ENCODE results near the gene SRC. TPM values are rescaled to one million over a fixed set of nuclear protein-coding genes. Genes with fewer than 3 reads are reported as not detected.

The SRC gene
- polyA plus RNA-seq, 1 donor (not counting 4 experiments of a cell fraction or from before 2014, with no cell fraction given) = 22.8 TPM

- no peaks in the 10 kb centered on the region for H3K27me3 ChIP-seq (ENCODE audit: control insufficient read depth, extremely low read depth, insufficient read depth, low read length)
- H3K4me3 ChIP-seq (ENCODE audit: control insufficient read depth in 2 of 3, extremely low read depth in 1 of 3, insufficient read depth in 2 of 3, low read depth in 1 of 3, low read length in 3 of 3) = no peak overlapping the region
- no peaks in the 10 kb centered on the region for H3K79me2 ChIP-seq (ENCODE audit: control insufficient read depth, insufficient read depth, low read length)
- no peaks in the 10 kb centered on the region for H3K9me1 ChIP-seq (ENCODE audit: control insufficient read depth, extremely low read depth, insufficient read depth, low read length)
- DNase-seq (ENCODE audit: low read depth, low spot score) (no peak), FAIRE-seq (no peak)
- TF ChIP-seq CTCF (optimal IDR thresholded peaks at IDR 0.05 in 1 of 3, IDR thresholded peaks at IDR 0.05 in 1 of 3, conservative IDR thresholded peaks at IDR 0.05 in 1 of 3; ENCODE audit: extremely low read depth in 1 of 3, insufficient read depth in 2 of 3, low read length in 3 of 3) (no peak), EZH2 (IDR thresholded peaks at IDR 0.05; ENCODE audit: low read length) (no peak)
- H3K9ac ChIP-seq (ENCODE audit: control insufficient read depth, extremely low read depth, insufficient read depth, low read length) = no peak overlapping the region
- H3K36me3 ChIP-seq (ENCODE audit: control insufficient read depth in 2 of 2, extremely low read depth in 1 of 2, insufficient read depth in 2 of 2, low read length in 2 of 2) = no peaks in the 10 kb centered on the region
- no peak overlapping the region for H3K27ac ChIP-seq (ENCODE audit: control insufficient read depth, insufficient read depth, low read length)
- H3K9me3 ChIP-seq (ENCODE audit: control insufficient read depth, low read depth, low read length) = no peaks in the 10 kb centered on the region
- dilution Hi-C loops (cut with MboI; ENCODE audit: extremely low pct_ligation_motif_present, low sequenced_read_pairs) = no loop called here
- no peaks in the 10 kb centered on the region for H4K20me1 ChIP-seq (ENCODE audit: control insufficient read depth, extremely low read depth, insufficient read depth, low read length)
- no peak overlapping the region for H3K4me2 ChIP-seq (ENCODE audit: control insufficient read depth, extremely low read depth, insufficient read depth, low read depth, low read length)
- no peak overlapping the region for H2AFZ ChIP-seq (ENCODE audit: control insufficient read depth, low read length)
- H3K4me1 ChIP-seq (ENCODE audit: control insufficient read depth, extremely low read depth, insufficient read depth, low read length) = peaks cover 17% of the 10 kb centered on the region
These were observed 16.3 kb upstream of the SRC start for GRCh38 chr20:37329481-37330165.

- no peak for TF ChIP-seq EZH2 (IDR thresholded peaks at IDR 0.05; ENCODE audit: low read length)
- Histone ChIP-seq H3K27me3 (ENCODE audit: control insufficient read depth, extremely low read depth, insufficient read depth, low read length) (no peaks in the 10 kb centered on the region), H3K4me2 (ENCODE audit: control insufficient read depth, extremely low read depth, insufficient read depth, low read depth, low read length) (no peak overlapping the region), H3K9ac (ENCODE audit: control insufficient read depth, extremely low read depth, insufficient read depth, low read length) (no peak overlapping the region), H2AFZ (ENCODE audit: control insufficient read depth, low read length) (no peak overlapping the region), H3K27ac (ENCODE audit: control insufficient read depth, insufficient read depth, low read length) (no peak overlapping the region), H3K4me1 (ENCODE audit: control insufficient read depth, extremely low read depth, insufficient read depth, low read length) (peaks cover 17% of the 10 kb centered on the region), H3K4me3 (ENCODE audit: control insufficient read depth in 2 of 3, extremely low read depth in 1 of 3, insufficient read depth in 2 of 3, low read depth in 1 of 3, low read length in 3 of 3) (no peak overlapping the region), H3K9me1 (ENCODE audit: control insufficient read depth, extremely low read depth, insufficient read depth, low read length) (no peaks in the 10 kb centered on the region), H3K36me3 (ENCODE audit: control insufficient read depth in 2 of 2, extremely low read depth in 1 of 2, insufficient read depth in 2 of 2, low read length in 2 of 2) (no peaks in the 10 kb centered on the region), H4K20me1 (ENCODE audit: control insufficient read depth, extremely low read depth, insufficient read depth, low read length) (no peaks in the 10 kb centered on the region), H3K79me2 (ENCODE audit: control insufficient read depth, insufficient read depth, low read length) (no peaks in the 10 kb centered on the region), H3K9me3 (ENCODE audit: control insufficient read depth, low read depth, low read length) (no peaks in the 10 kb centered on the region)
- dilution Hi-C loops (cut with MboI; ENCODE audit: extremely low pct_ligation_motif_present, low sequenced_read_pairs) = no loop called here
- DNase-seq (ENCODE audit: low read depth, low spot score) = no peak
- no peak for FAIRE-seq
These were observed 15.6 kb upstream of the SRC start for GRCh38 chr20:37330316-37330715.
